Uterus (tissue), 4 donors: Measurements from ENCODE around the gene PACSIN2. TPM values are rescaled to one million over a fixed set of nuclear protein-coding genes. Genes with fewer than 3 reads are reported as not detected.
"Not testable (repeated sequence)": the region's sequence is repeated elsewhere in the genome, so short reads cannot be mapped to it uniquely, and the experiment has no call there.

Source experiments
- DNase-seq, 2 donors: peaks; one replicate each; pipeline ENCODE4 v3.0.0-alpha.2; 2019 to 2020
- H3K27ac ChIP-seq, 2 donors: fragments of 200-600 bp; sonication (generic); 1 replicate in 1 of 2; 2 replicates in 1 of 2; pipeline ENCODE4 v1.5.1; 2016 to 2018
- H3K27me3 ChIP-seq, 2 donors: fragments of 200-600 bp; sonication (generic); one replicate each; pipeline ENCODE4 v1.5.1; 2018 to 2019; ENCODE audit warnings: control low read depth in 1 of 2
- H3K36me3 ChIP-seq, 2 donors: fragments of 200-600 bp; sonication (generic); one replicate each; pipeline ENCODE4 v1.5.1; 2019; ENCODE audit warnings: control low read depth in 1 of 2
- H3K4me1 ChIP-seq, 2 donors: fragments of 200-600 bp; sonication (generic); one replicate each; pipeline ENCODE4 v1.5.1; 2018 to 2019; ENCODE audit warnings: control low read depth in 1 of 2
- H3K4me3 ChIP-seq, 2 donors: fragments of 200-600 bp; sonication (generic); 1 replicate in 1 of 2; 2 replicates in 1 of 2; pipeline ENCODE4 v1.5.1; 2018 to 2019; ENCODE audit warnings: mild to moderate bottlenecking in 1 of 2
- H3K9me3 ChIP-seq, 2 donors: fragments of 200-600 bp; sonication (generic); one replicate each; pipeline ENCODE4 v1.5.1; 2019; ENCODE audit warnings: control low read depth in 1 of 2
- CTCF ChIP-seq, 4 experiments: fragments of 200-600 bp in 2 of 4; fragments of 450-650 bp in 2 of 4; sonication (generic) in 2 of 4; IDR thresholded peaks; one replicate each; pipeline ENCODE4 v1.5.1; 2016 to 2019; ENCODE audit warnings: antibody characterized with exemption in 4 of 4, mild to moderate bottlenecking in 2 of 4, moderate library complexity in 1 of 4
- POLR2A ChIP-seq, 2 donors: fragments of 450-650 bp; IDR thresholded peaks; one replicate each; pipeline ENCODE4 v1.6.1; 2016; ENCODE audit warnings: antibody characterized with exemption in 2 of 2, mild to moderate bottlenecking in 1 of 2, moderate library complexity in 1 of 2
- intact Hi-C: fragments of 100-400 bp; cut with DNase I; formaldehyde crosslinking; loops from one replicate; pipeline ENCODE4 v1.15.1; 2023; ENCODE audit warnings: low total_unique reads
- total RNA-seq, 4 donors: library from RNA; depleted of rRNA in 3 of 4; stranded (reverse); fragments of >200 nt in 3 of 4; gene quantifications; one replicate each; pipeline versions ENCODE4 v1.1.0 to v1.2.4, GENCODE V29; 2014 to 2023
- donor health status: DM: yes; HTN: yes; CAD: no.

The PACSIN2 gene
- total RNA-seq, 4 donors from 2014 or later = 34.4 to 66.1 (median 48.0) TPM

- Histone ChIP-seq H3K4me1 (peaks cover 27% of the 10 kb centered on the region in 2 donors), H3K9me3 (no peaks in the 10 kb centered on the region), H3K4me3 (no peak overlapping the region), H3K27ac (peak overlapping the region; percentile 80 to 90), H3K27me3 (no peaks in the 10 kb centered on the region), H3K36me3 (no peaks in the 10 kb centered on the region)
- no peak for DNase-seq
- intact Hi-C loops = no loop called here
- no peak for TF ChIP-seq CTCF (IDR thresholded peaks at IDR 0.05)
- no peak for TF ChIP-seq POLR2A (IDR thresholded peaks at IDR 0.05)
Observed at GRCh38 chr22:42938449-42938848, 76.5 kb downstream of the PACSIN2 start.

DNA sequence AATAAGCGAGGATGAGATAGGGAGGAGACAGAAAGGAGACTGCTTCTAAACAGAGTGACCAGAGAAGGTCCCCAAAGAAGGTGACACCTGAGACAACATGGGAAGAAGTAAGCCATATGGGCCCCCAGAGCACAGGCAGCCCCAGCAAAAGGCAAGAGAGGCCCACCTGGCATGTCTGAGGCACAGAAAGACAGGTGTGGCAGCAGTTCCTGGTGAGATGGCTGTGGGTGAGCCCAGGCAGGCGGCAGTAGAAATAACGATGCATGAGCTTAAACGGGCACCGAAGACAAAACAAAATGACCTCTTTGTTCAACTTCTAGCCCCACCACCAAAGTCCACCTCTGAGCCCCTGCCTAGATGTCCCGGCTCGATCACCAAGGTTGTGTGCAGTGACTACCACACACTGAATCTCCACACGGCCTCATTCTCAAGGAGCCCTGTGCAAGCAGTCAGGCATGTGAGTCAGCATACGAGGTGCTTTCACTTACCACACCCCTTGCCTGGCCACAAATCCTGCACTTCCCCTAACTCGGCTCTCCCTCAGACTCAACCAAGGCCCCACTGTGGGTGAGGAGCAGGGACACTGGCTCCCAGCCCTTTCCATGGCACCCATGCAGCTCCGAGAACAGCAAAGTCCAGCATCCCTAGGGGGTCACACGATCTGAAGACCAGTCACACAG lies 77.6 kb downstream of the PACSIN2 start:
- intact Hi-C loops = no loop called here
- Histone ChIP-seq H3K4me3 (no peak overlapping the region), H3K4me1 (peaks cover 27 to 32% of the 10 kb centered on the region in 2 donors)

DNA sequence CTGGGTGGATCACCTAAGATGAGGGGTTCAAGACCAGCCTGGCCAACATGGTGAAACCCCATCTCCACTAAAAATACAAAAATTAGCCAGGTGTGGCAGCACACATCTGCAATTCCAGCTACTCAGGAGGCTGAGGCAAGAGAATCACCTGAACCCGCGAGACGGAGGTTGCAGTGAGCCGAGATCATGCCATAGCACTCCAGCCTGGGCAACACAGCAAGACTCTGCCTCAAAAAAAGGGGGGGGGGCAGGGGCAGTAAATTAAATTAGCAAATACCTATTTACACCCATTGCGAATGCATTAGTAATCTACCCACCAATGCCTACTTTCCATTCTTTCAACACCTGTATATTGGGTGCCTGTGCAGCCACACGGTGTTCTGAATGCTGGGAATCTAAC lies 78.3 kb downstream of the PACSIN2 start:
- DNase-seq, H3K4me3 ChIP-seq, H3K9me3 ChIP-seq, intact Hi-C loops, H3K36me3 ChIP-seq, H3K27me3 ChIP-seq: not testable (repeated sequence)
- Histone ChIP-seq H3K4me1 (peaks cover 27 to 32% of the 10 kb centered on the region in 2 donors), H3K27ac (peak overlapping the region; percentile 80 to 90)

More for the DNA sequence above, 77.6 kb downstream of the PACSIN2 start:
- peak overlapping the region; percentile 80 to 90 for H3K27ac ChIP-seq
- H3K9me3 ChIP-seq = no peaks in the 10 kb centered on the region
- H3K36me3 ChIP-seq = no peaks in the 10 kb centered on the region
- H3K27me3 ChIP-seq = no peaks in the 10 kb centered on the region
- DNase-seq = peak; percentile 34 to 40
- TF ChIP-seq POLR2A (IDR thresholded peaks at IDR 0.05) = no peak

DNA sequence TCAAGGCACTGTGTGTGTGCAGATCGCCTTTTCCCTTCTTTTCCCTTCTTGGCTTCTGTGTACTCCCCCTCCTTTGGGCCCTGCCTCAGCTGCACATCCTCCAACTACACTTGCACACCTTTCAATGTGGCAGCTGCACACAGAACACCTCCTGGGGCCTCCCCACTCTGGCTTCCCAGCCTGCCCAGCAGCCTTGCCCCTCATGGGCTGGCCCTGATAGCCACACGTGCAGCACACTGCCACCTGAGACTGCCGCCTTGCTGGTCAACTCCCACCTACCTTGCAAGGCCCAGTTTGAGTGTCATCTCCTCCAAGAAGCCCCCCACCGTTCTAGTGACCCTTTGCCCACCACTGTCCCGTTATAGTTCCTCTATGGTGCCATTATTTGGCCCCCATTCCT lies 80.6 kb downstream of the PACSIN2 start:
- Histone ChIP-seq H3K36me3 (no peaks in the 10 kb centered on the region), H3K4me1 (peaks cover 21 to 35% of the 10 kb centered on the region in 2 donors), H3K9me3 (no peaks in the 10 kb centered on the region), H3K4me3 (no peak overlapping the region), H3K27ac (peak overlapping the region; percentile 79 to 90), H3K27me3 (no peaks in the 10 kb centered on the region)
- no peak for TF ChIP-seq POLR2A (IDR thresholded peaks at IDR 0.05)
- no peak for TF ChIP-seq CTCF (IDR thresholded peaks at IDR 0.05)
- no peak for DNase-seq
- intact Hi-C loops = no loop called here

DNA sequence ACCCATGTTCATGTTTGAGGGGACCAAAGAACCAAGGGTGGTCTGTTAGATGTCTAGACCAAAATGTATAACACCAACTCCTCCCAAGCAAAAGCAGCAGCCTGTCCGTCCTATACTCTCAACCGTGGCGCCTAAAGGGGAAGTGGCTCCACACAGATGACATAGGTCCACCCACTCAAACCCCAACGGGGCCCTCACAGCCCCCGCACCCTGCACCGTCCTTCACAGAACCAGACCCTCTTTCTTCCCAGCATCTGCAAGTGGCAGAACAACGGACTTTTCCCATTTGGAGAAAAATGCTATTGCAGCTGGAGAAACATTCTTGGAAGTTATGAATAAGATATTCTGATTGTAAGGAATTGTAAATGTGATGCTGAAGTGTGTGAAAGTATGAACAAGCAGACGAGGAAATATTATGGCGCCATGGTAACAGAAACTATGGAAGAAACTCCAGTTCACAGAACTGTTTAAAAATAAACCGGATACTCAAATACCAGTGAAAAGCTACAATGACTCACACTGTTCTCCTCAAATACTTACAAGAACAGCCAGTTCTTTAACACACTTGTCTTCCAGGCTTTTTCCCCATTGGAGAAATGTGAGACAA lies 81.4 kb downstream of the PACSIN2 start:
- Histone ChIP-seq H3K4me3 (no peak overlapping the region), H3K4me1 (peaks cover 19 to 29% of the 10 kb centered on the region in 2 donors), H3K9me3 (no peaks in the 10 kb centered on the region), H3K36me3 (no peaks in the 10 kb centered on the region), H3K27ac (peak overlapping the region; percentile 79 to 90), H3K27me3 (no peaks in the 10 kb centered on the region)
- intact Hi-C loops = no loop called here
- no peak for TF ChIP-seq CTCF (IDR thresholded peaks at IDR 0.05)
- TF ChIP-seq POLR2A (IDR thresholded peaks at IDR 0.05) = no peak
- DNase-seq = no peak

- H3K36me3 ChIP-seq = no peaks in the 10 kb centered on the region
- peaks cover 13 to 27% of the 10 kb centered on the region in 2 donors for H3K4me1 ChIP-seq
- TF ChIP-seq POLR2A (IDR thresholded peaks at IDR 0.05) (no peak), CTCF (IDR thresholded peaks at IDR 0.05) (no peak)
- H3K9me3 ChIP-seq = no peaks in the 10 kb centered on the region
- H3K27ac ChIP-seq = peak overlapping the region; percentile 79 to 90
- intact Hi-C loops = no loop called here
- no peak overlapping the region for H3K4me3 ChIP-seq
- DNase-seq = no peak
- no peaks in the 10 kb centered on the region for H3K27me3 ChIP-seq
Observed at GRCh38 chr22:42932857-42933484, 82.0 kb downstream of the PACSIN2 start.
